Measurements from ENCODE around the gene RASA1.

Gene RASA1

DNA sequence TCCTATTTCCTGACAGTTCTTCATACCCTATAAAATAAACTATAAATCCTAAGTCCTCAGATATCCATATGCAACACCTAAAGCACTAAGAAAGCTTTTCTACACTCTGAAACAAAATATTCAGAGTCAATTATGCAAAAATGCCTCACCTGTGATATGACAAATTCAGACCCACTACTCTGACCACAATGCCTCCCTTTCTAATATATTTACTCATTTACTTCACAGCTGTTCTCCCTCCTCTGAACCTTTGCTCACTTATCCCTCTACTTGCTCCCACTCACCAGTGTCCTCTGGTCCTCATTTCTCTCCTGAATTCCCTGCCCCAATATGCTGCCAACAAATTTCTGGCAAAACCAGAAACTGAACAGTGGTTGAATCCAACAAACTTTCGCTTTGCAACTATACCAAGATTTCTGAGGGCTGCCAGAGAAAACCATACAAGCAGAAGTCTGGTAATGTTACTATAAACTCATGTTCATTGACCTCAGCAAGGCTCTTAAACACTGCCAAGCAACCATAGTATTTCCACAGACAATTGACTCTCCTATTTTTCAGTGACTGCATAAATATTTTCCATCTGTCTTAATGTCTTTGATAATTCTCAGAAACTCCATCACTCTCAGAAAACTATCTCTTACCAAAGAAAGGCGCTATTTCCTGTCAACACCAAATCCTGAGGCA lies 137.9 kb downstream of the RASA1 start:
- Histone ChIP-seq H3K36me3 (replicated peaks) (peaks cover 94% of the 10 kb centered on the region), H3K27me3 (ENCODE audit: low read depth) (no peaks in the 10 kb centered on the region), H3K4me1 (peaks cover 4% of the 10 kb centered on the region), H3K9me3 (no peaks in the 10 kb centered on the region), H3K4me3 (no peak overlapping the region)
- in situ Hi-C loops (cut with MboI; ENCODE audit: low sequenced_read_pairs) = no loop called here
- DNase-seq (ENCODE audit: low spot score in 2 of 2) = no peak

GRCh38 chr5:87408204-87408603 lies 140.5 kb downstream of the RASA1 start:
- DNase-seq (ENCODE audit: low spot score in 2 of 2) = no peak
- Histone ChIP-seq H3K27me3 (ENCODE audit: low read depth) (no peaks in the 10 kb centered on the region), H3K9me3 (no peaks in the 10 kb centered on the region), H3K36me3 (replicated peaks) (peaks cover 73% of the 10 kb centered on the region), H3K4me3 (no peak overlapping the region), H3K4me1 (peaks cover 16% of the 10 kb centered on the region)
- in situ Hi-C loops (cut with MboI; ENCODE audit: low sequenced_read_pairs) = no loop called here

GRCh38 chr5:87410931-87411330 lies 143.2 kb downstream of the RASA1 start:
- no peaks in the 10 kb centered on the region for H3K9me3 ChIP-seq
- H3K4me1 ChIP-seq = peaks cover 19% of the 10 kb centered on the region
- H3K36me3 ChIP-seq (replicated peaks) = peaks cover 47% of the 10 kb centered on the region
- in situ Hi-C loops (cut with MboI; ENCODE audit: low sequenced_read_pairs) = loop anchor here (10.0 kb wide), 1 partner anchor 1264 kb away; no protein-coding TSS in a partner anchor
- peak overlapping the region; percentile 69; the same call in 1 of the 2 replicates for H3K4me3 ChIP-seq
- DNase-seq (ENCODE audit: low spot score in 2 of 2) = no peak
- no peaks in the 10 kb centered on the region for H3K27me3 ChIP-seq (ENCODE audit: low read depth)

DNA sequence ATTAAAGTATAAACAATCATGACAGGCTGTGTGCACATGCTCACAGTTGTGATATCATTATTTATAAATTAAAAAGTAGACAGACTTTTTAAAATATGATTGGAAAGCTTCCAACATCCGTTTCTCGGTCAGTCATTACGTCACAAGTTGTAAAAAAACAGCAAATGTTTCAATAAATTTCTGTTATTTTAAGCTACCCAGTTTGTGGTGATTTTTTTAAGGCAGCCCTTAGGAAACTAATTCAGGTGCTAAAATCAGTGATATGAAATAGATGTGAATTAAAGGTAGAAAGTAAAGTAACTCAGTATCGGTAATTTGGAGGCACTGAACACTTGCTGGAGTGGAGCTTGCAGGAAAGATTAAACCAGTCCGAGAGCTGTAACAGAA lies 143.9 kb downstream of the RASA1 start:
- H3K36me3 ChIP-seq (replicated peaks) = peaks cover 41% of the 10 kb centered on the region
- no peak for DNase-seq (ENCODE audit: low spot score in 2 of 2)
- H3K9me3 ChIP-seq = no peaks in the 10 kb centered on the region
- H3K27me3 ChIP-seq (ENCODE audit: low read depth) = no peaks in the 10 kb centered on the region
- in situ Hi-C loops (cut with MboI; ENCODE audit: low sequenced_read_pairs) = loop anchor here (10.0 kb wide), 1 partner anchor 1263 kb away; no protein-coding TSS in a partner anchor
- peak overlapping the region; percentile 69 for H3K4me3 ChIP-seq
- peaks cover 19% of the 10 kb centered on the region for H3K4me1 ChIP-seq

GRCh38 chr5:87411973-87412629 lies 144.4 kb downstream of the RASA1 start:
- Histone ChIP-seq H3K9me3 (no peaks in the 10 kb centered on the region), H3K4me3 (peak overlapping the region; percentile 69), H3K4me1 (peaks cover 19% of the 10 kb centered on the region), H3K36me3 (replicated peaks) (peaks cover 37% of the 10 kb centered on the region), H3K27me3 (ENCODE audit: low read depth) (no peaks in the 10 kb centered on the region)
- in situ Hi-C loops (cut with MboI; ENCODE audit: low sequenced_read_pairs) = loop anchor here (10.0 kb wide), 1 partner anchor 1263 kb away; no protein-coding TSS in a partner anchor
- DNase-seq (ENCODE audit: low spot score in 2 of 2) = peak; percentile 17 to 20

DNA sequence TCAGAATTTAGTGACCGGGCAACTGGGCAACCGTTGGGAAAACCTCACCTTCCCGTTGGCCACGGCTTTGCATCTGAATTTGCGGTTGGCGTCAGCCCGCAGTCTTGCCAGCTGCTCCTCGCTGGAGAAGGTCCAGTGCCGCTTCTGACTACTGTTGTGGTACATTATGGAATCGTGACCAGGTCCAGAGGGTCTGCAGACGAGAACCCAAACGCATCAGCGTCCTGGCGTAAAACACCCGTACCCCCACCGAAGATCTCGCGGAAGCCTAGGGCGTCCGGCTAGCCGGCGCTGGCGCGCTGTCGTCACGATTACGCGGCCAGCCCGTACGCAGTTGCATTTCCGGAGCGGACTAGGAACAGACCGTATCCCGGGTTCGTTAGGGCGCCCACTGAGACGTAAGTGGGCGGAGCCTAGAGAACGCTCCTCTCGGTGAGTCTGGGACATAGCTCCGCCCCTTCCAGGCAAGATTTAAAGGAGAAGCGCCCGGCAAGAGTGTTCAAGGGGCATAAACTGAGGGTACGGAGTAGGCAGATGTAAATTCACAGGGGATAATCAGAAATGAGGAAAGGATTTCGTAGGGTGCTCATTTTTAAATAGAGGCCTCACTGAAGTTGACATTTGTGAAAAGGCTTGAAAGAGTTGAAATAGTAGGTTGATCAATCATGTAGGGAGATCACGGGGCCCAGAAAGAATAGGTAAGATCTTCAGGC lies 145.1 kb downstream of the RASA1 start, which contains the start of gene CCNH:
CCNH (minus strand) TSS at position 301 of the 713 bp plus-strand sequence; CDS start at position 165, 136 bp downstream.
- in situ Hi-C loops (cut with MboI; ENCODE audit: low sequenced_read_pairs) = loop anchor here (10.0 kb wide), 1 partner anchor 1262 kb away; no protein-coding TSS in a partner anchor
- H3K36me3 ChIP-seq (replicated peaks) = peaks cover 30% of the 10 kb centered on the region
- DNase-seq (ENCODE audit: low spot score in 2 of 2) = peak; percentile 94 to 98
- peaks cover 19% of the 10 kb centered on the region for H3K4me1 ChIP-seq
- H3K27me3 ChIP-seq (ENCODE audit: low read depth) = no peaks in the 10 kb centered on the region
- H3K4me3 ChIP-seq = peak within 1 kb of the TSS; percentile 69
- H3K9me3 ChIP-seq = no peaks in the 10 kb centered on the region

DNA sequence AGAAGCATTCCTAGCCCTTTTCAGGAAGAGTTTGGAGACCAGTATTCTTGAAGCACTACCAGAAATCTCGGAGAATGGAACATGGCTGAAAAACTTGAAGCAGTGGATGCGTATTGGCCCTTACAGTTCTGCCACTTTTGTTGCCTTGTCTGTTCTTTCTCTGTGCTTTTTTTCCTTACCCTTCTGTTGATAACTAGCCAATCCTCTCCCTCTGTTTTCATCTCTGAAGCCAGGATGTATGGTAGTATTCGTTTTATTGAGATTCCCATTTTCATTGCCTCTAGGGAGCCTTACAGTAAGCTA lies 145.6 kb downstream of the RASA1 start:
- Histone ChIP-seq H3K36me3 (replicated peaks) (peaks cover 25% of the 10 kb centered on the region), H3K4me3 (peak overlapping the region; percentile 69), H3K4me1 (peaks cover 19% of the 10 kb centered on the region), H3K9me3 (no peaks in the 10 kb centered on the region), H3K27me3 (ENCODE audit: low read depth) (no peaks in the 10 kb centered on the region)
- in situ Hi-C loops (cut with MboI; ENCODE audit: low sequenced_read_pairs) = loop anchor here (10.0 kb wide), 1 partner anchor 1262 kb away; no protein-coding TSS in a partner anchor
- no peak for DNase-seq (ENCODE audit: low spot score in 2 of 2)

- in situ Hi-C loops (cut with MboI; ENCODE audit: low sequenced_read_pairs) = loop anchor here (10.0 kb wide), 1 partner anchor 1256 kb away; no protein-coding TSS in a partner anchor
- Histone ChIP-seq H3K36me3 (replicated peaks) (no peaks in the 10 kb centered on the region), H3K27me3 (ENCODE audit: low read depth) (no peaks in the 10 kb centered on the region), H3K4me1 (peaks cover 6% of the 10 kb centered on the region; the same call in 1 of the 2 replicates), H3K4me3 (no peak overlapping the region), H3K9me3 (no peaks in the 10 kb centered on the region)
- no peak for DNase-seq (ENCODE audit: low spot score in 2 of 2)
Measured at GRCh38 chr5:87418506-87418905, 150.8 kb downstream of the RASA1 start.

DNA sequence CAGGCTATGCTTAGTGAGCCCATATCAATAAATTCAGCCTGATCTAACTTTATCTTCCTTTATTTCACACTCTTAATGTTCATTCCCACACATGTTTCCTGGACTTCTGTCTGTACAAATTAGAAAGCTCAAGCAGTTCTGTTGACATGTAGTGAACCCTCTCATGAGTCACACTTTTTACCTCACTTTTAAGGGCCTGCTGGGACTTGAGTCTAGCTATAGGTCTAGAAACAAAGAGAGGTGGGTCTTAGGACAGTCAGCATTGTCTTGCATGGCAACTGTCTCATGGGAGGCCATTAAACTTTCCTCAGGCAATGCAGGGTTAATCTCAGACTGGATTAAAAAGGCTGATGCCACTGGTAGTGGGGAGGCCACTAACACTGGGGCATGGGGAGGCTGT lies 153.6 kb downstream of the RASA1 start:
- Histone ChIP-seq H3K27me3 (ENCODE audit: low read depth) (no peaks in the 10 kb centered on the region), H3K4me3 (no peak overlapping the region), H3K4me1 (peaks cover 6% of the 10 kb centered on the region; the same call in 1 of the 2 replicates), H3K36me3 (replicated peaks) (no peaks in the 10 kb centered on the region), H3K9me3 (no peaks in the 10 kb centered on the region)
- in situ Hi-C loops (cut with MboI; ENCODE audit: low sequenced_read_pairs) = no loop called here
- no peak for DNase-seq (ENCODE audit: low spot score in 2 of 2)

- no peak overlapping the region for H3K4me3 ChIP-seq
- no peaks in the 10 kb centered on the region for H3K36me3 ChIP-seq (replicated peaks)
- H3K9me3 ChIP-seq = no peaks in the 10 kb centered on the region
- DNase-seq (ENCODE audit: low spot score in 2 of 2) = no peak
- in situ Hi-C loops (cut with MboI; ENCODE audit: low sequenced_read_pairs) = no loop called here
- no peaks in the 10 kb centered on the region; the same call in 1 of the 2 replicates for H3K27me3 ChIP-seq (ENCODE audit: low read depth)
- peaks cover 6% of the 10 kb centered on the region; the same call in 1 of the 2 replicates for H3K4me1 ChIP-seq
Measured at GRCh38 chr5:87423755-87424154, 156.1 kb downstream of the RASA1 start.

- Histone ChIP-seq H3K36me3 (replicated peaks) (no peaks in the 10 kb centered on the region), H3K4me1 (no peaks in the 10 kb centered on the region), H3K9me3 (no peaks in the 10 kb centered on the region), H3K27me3 (ENCODE audit: low read depth) (no peaks in the 10 kb centered on the region; the same call in 1 of the 2 replicates), H3K4me3 (no peak overlapping the region)
- no peak for DNase-seq (ENCODE audit: low spot score in 2 of 2)
- in situ Hi-C loops (cut with MboI; ENCODE audit: low sequenced_read_pairs) = no loop called here
Measured at GRCh38 chr5:87430863-87431457, 163.3 kb downstream of the RASA1 start.

DNA sequence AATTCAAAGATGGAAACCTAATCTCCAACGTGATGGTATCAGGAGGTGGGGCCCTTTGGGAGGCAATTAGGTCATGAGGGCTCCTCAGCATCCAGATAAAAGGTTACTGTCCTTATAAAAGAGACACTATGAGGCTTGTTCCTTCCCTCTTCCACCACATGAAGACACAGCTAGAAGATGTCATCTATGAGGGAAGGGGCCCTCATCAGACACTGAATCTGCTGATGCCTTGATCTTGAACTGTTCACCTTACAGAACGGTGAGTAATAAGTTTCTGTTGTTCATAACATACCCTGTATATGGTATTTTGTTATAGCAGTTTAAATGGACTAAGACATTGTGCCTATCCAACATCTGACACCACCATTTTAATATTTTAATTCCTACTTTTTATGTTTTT lies 164.8 kb downstream of the RASA1 start:
- H3K36me3 ChIP-seq (replicated peaks) = no peaks in the 10 kb centered on the region
- no peaks in the 10 kb centered on the region; the same call in 1 of the 2 replicates for H3K27me3 ChIP-seq (ENCODE audit: low read depth)
- in situ Hi-C loops (cut with MboI; ENCODE audit: low sequenced_read_pairs) = no loop called here
- H3K4me1 ChIP-seq = no peaks in the 10 kb centered on the region
- DNase-seq (ENCODE audit: low spot score in 2 of 2) = no peak
- H3K4me3 ChIP-seq = no peak overlapping the region
- no peaks in the 10 kb centered on the region for H3K9me3 ChIP-seq

DNA sequence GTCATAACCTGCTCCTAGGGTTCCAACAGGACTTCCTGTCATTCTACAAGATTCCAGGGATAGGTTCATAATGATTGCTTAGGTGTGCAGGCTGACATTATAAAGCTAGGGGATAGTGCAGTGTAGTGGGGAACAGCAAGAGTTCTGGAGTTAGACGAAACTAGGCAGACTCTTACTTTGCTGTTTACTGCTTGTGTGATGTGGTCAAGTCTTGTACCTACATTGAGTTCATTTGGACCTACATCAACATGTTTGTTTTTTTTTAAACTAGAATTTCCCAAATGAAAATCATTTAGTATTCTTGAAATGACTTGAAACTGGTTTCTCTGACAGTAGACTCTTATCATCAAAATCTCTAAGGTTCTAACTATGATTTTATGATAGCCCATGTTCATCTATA lies 166.3 kb downstream of the RASA1 start:
- H3K36me3 ChIP-seq (replicated peaks) = no peaks in the 10 kb centered on the region
- no peaks in the 10 kb centered on the region for H3K9me3 ChIP-seq
- in situ Hi-C loops (cut with MboI; ENCODE audit: low sequenced_read_pairs) = no loop called here
- H3K4me3 ChIP-seq = no peak overlapping the region
- H3K4me1 ChIP-seq = no peaks in the 10 kb centered on the region
- no peak for DNase-seq (ENCODE audit: low spot score in 2 of 2)
- H3K27me3 ChIP-seq (ENCODE audit: low read depth) = no peaks in the 10 kb centered on the region

Measured in HAP-1 (cell line).